D721Med (cell line): ENCODE measurements around the gene OR9A4.

Source experiments
- DNase-seq: peaks from one replicate; pipeline ENCODE4 v3.0.0; 2011; ENCODE audit warnings: low spot score; ENCODE audit not compliant: insufficient read length
- FAIRE-seq: peaks from 2 replicates; lab custom pipeline; 2011; peaks lifted over from hg19 to GRCh38; lab: Jason Lieb, UNC
- TF ChIP-seq, protein P1 (sequence below): IDR thresholded peaks from 2 replicates; pipeline ENCODE4 v1.5.1; 2012; ENCODE audit warnings: mild to moderate bottlenecking, control low read depth; ENCODE audit not compliant: insufficient read depth; ENCODE audit errors: missing control alignments

Gene OR9A4

DNA sequence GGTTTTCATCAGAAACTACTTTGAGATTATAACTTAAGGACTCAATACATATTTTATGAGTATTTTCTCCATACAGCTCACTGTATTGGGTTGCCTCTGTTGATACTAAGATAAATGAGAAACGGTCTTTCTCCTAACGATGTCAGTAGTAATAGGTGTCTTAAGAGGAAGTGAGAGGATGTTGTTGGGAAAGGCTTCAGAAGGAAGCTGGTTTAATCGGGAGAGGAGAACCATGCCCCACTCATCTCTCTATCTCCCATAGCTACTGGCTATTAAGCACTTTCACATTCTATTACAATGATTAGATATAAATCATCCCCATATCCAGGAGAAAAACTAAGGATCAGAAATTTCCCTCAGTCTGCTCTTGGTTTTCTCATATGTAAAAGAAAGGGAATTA, 28.6 kb downstream of the OR9A4 start:
- no peak for DNase-seq
- FAIRE-seq = no peak
- TF ChIP-seq, protein P1, sequence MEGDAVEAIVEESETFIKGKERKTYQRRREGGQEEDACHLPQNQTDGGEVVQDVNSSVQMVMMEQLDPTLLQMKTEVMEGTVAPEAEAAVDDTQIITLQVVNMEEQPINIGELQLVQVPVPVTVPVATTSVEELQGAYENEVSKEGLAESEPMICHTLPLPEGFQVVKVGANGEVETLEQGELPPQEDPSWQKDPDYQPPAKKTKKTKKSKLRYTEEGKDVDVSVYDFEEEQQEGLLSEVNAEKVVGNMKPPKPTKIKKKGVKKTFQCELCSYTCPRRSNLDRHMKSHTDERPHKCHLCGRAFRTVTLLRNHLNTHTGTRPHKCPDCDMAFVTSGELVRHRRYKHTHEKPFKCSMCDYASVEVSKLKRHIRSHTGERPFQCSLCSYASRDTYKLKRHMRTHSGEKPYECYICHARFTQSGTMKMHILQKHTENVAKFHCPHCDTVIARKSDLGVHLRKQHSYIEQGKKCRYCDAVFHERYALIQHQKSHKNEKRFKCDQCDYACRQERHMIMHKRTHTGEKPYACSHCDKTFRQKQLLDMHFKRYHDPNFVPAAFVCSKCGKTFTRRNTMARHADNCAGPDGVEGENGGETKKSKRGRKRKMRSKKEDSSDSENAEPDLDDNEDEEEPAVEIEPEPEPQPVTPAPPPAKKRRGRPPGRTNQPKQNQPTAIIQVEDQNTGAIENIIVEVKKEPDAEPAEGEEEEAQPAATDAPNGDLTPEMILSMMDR = no peak

DNA sequence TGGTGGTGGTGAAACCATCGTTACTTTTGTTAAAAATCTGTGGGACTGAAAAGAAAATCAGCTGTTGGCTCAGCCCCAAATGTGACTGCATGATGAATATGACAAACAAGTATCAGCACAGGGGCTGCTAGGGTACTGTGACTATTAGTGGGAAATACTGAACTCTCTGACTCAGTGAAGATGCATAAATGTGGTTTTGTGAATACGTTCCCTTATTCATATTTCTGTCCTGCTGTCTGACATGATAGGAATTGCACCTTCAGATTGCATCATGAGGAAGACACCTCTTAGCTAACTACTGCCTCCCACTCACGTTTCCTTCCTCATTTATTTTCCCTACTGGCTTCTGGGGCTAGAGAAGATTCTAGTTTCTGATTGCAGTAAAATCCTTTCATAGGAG, 29.2 kb downstream of the OR9A4 start:
- DNase-seq (no peak), FAIRE-seq (no peak)
- TF ChIP-seq, protein P1 = no peak

DNA sequence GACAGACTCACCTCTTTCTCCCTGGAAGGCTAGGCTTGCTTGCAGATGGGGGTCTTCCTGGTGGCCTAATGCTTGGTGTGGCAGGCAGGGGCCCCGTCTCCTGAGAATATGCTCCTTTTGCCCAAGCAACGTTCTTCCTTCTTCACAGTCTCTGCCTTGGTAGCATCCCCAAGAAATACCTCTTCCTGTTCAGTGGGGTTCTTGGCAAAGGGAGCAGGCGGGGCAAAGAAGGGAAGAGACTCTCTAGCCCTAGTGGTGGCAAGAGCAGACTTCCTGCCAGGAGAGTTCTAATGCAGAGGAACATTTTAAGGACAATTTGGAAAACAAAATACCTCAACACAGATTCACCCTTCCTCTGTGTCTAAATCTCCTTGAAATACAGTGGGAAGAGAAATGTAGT, 30.6 kb downstream of the OR9A4 start, which contains the start of gene CLEC5A:
CLEC5A (minus strand) TSS at position 179 of the 400 bp plus-strand sequence. CDS start 682 bp downstream, outside the sequence.
- DNase-seq (no peak), FAIRE-seq (no peak)
- TF ChIP-seq, protein P1 = no peak

DNA sequence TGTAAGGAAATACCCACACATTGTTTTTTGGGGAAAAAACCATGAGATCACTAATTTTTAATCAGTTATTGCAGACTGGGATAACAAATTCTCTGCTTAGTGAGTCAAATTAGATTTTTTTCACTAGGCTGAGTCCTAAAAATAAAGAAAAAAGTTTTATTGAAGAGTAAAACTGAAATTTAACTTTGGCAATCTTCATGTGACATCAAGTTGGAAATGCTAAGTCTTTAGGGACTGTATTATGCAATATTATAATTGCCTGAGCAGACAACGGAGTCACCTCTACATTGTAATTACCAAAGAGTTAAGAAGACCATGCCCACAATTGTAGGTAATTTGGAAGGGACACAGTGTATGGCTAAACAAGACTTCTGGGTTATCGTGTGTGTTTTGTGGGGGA, 32.8 kb downstream of the OR9A4 start:
- no peak for FAIRE-seq
- TF ChIP-seq, protein P1 = no peak
- no peak for DNase-seq

DNA sequence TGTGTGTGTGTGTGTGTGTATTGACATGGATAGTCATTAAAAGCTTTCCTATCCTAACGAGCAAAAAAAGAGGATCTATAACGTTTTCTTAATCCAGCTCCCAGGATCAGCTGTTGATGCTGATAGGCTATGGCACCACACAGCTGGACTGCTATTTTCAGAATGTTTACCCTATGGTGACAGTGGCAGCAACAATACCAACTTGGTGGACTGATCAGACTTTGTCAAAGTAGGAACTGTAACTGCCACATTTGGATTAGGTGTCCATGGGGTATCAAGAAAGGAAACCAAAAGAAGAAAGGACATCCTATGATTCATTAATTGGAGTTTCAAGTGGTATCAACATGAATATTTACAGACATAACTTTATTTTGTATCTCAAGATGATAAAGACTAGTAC, 33.3 kb downstream of the OR9A4 start:
- DNase-seq = no peak
- TF ChIP-seq, protein P1 = no peak
- no peak for FAIRE-seq

DNA sequence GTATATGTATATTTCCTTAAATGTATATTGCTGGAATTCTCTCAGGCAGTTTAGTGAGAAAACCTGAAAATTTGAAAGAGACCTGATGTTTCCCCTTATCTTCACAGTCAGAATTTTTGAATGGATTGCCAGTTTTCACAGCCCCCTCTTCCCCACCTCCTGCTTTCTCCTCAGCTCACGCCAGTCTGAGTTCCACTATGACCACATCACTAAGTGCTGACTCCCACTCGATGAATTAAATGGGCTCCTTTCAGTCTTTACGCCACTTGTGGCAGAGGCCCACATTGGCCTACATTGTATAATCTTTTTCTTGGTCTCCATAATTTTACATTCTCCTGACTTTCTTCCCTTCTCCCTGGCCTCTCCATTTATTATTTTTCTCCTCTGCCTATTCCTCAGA, 33.7 kb downstream of the OR9A4 start:
- FAIRE-seq = no peak
- TF ChIP-seq, protein P1 = no peak
- no peak for DNase-seq

DNA sequence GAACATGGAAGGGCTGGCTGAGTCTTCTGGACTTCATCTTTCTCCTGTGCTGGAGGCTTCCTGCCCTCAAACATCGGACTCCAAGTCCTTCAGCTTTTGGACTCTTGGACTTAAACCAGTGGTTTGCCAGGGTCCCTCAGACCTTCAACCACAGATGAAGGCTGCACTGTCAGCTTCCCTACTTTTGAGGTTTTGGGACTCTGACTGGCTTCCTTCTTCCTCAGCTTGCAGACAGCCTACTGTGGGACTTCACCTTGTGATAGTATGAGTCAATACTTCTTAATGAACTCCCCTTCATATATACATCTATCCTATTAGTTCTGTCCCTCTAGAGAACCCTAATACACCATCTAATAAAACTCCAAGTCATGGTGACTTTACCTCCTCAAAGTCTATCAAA, 34.6 kb downstream of the OR9A4 start:
- TF ChIP-seq, protein P1 = no peak
- DNase-seq (no peak), FAIRE-seq (no peak)
